ENCODE measurements around the gene ABO. TPM values are rescaled to one million over a fixed set of nuclear protein-coding genes. Genes with fewer than 3 reads are reported as not detected.

The ABO gene
- total and polyA plus RNA-seq, 9 of the 15 experiments (the other 6 are each of a cell fraction or from before 2014, with no cell fraction given): 5.0 to 21.9 (median 11.9) TPM

GRCh38 chr9:133275105-133276000 lies at the start of gene ABO (continued):
- TF ChIP-seq FOXM1 (IDR thresholded peaks at IDR 0.05; ENCODE audit: low read depth): no peak
- 0 out of 2 replicates have a peak, but pooled peaks have one; percentile 27 for TF ChIP-seq FOXM1 (CRISPR knock-in tag; IDR thresholded peaks at IDR 0.05; ENCODE audit: low read depth)
- no peak for TF ChIP-seq ESRRA (IDR thresholded peaks at IDR 0.05; ENCODE audit: borderline replicate concordance, low read depth)
- no peak for TF ChIP-seq STAT6 (CRISPR knock-in tag; IDR thresholded peaks at IDR 0.05)
- TF ChIP-seq ZNF785 (CRISPR knock-in tag; IDR thresholded peaks at IDR 0.05): no peak
- TF ChIP-seq ZNF668 (CRISPR knock-in tag; IDR thresholded peaks at IDR 0.05): no peak
- peak; percentile 95 for TF ChIP-seq CTCFL (IDR thresholded peaks at IDR 0.05; ENCODE audit: borderline replicate concordance, insufficient read depth, low read depth, low read length, poor library complexity, severe bottlenecking)
- TF ChIP-seq MTA3 (IDR thresholded peaks at IDR 0.05; ENCODE audit: borderline replicate concordance): no peak
- TF ChIP-seq SNIP1 (IDR thresholded peaks at IDR 0.05; ENCODE audit: low read depth): no peak
- TF ChIP-seq EHMT2 (IDR thresholded peaks at IDR 0.05): no peak
- TF ChIP-seq E2F1 (CRISPR knock-in tag; IDR thresholded peaks at IDR 0.05): no peak
- TF ChIP-seq L3MBTL2 (IDR thresholded peaks at IDR 0.05): peak; percentile 67; the same call in 1 of the 2 replicates
- no peak for TF ChIP-seq ZNF239 (CRISPR knock-in tag; IDR thresholded peaks at IDR 0.05)
- TF ChIP-seq ZNF324 (CRISPR knock-in tag; IDR thresholded peaks at IDR 0.05): no peak
- no peak for TF ChIP-seq ZNF354B (CRISPR knock-in tag; IDR thresholded peaks at IDR 0.05)
- TF ChIP-seq GATAD2A (IDR thresholded peaks at IDR 0.05): no peak
- TF ChIP-seq BRF2 (IDR thresholded peaks at IDR 0.05; ENCODE audit: borderline replicate concordance, insufficient read depth, insufficient read length): no peak

Measured in K562 (cell line).